Central memory CD8-positive, alpha-beta T cell (primary cell): ENCODE results near the gene KLF2.

Experiments used
- ATAC-seq: fragments of 150-1000 bp; cut with Tn5 transposase; replicated peaks from 2 replicates; pipeline ENCODE4 v1.10.0; 2022; ENCODE audit warnings: mild to moderate bottlenecking, moderate FRiP score, moderate number of reproducible peaks; ENCODE audit not compliant: poor library complexity, severe bottlenecking; ENCODE audit errors: extremely low read depth
- DNase-seq, 2 donors: peaks; one replicate each; pipeline ENCODE4 v3.0.0; 2021; ENCODE audit warnings: low spot score in 2 of 2
- H3K27ac Mint-ChIP-seq: one replicate; pipeline ENCODE4 v1.8.0; 2022; ENCODE audit warnings: low read depth, mild to moderate bottlenecking, moderate library complexity, mixed read lengths
- H3K27me3 Mint-ChIP-seq: one replicate; pipeline ENCODE4 v1.8.0; 2022; ENCODE audit warnings: mixed read lengths
- H3K36me3 Mint-ChIP-seq: one replicate; pipeline ENCODE4 v1.8.0; 2022; ENCODE audit warnings: mild to moderate bottlenecking, moderate library complexity, mixed read lengths; ENCODE audit not compliant: insufficient read depth
- H3K4me1 Mint-ChIP-seq: one replicate; pipeline ENCODE4 v1.8.0; 2022; ENCODE audit warnings: mixed read lengths
- H3K4me3 Mint-ChIP-seq: one replicate; pipeline ENCODE4 v1.8.0; 2022; ENCODE audit warnings: mild to moderate bottlenecking, moderate library complexity, mixed read lengths
- H3K9me3 Mint-ChIP-seq: one replicate; pipeline ENCODE4 v1.8.0; 2022; ENCODE audit warnings: mixed read lengths

Gene KLF2

GRCh38 chr19:16316506-16316882 is 8.1 kb upstream of the KLF2 start:
- no peak overlapping the region for H3K27ac Mint-ChIP-seq
- peaks cover 7% of the 10 kb centered on the region for H3K4me1 Mint-ChIP-seq
- no peak overlapping the region for H3K4me3 Mint-ChIP-seq
- no peaks in the 10 kb centered on the region for H3K36me3 Mint-ChIP-seq
- no peak for ATAC-seq
- no peaks in the 10 kb centered on the region for H3K27me3 Mint-ChIP-seq
- DNase-seq, result no peak
- no peaks in the 10 kb centered on the region for H3K9me3 Mint-ChIP-seq

GRCh38 chr19:16319481-16319880 is 5.1 kb upstream of the KLF2 start:
- H3K27ac Mint-ChIP-seq, result no peak overlapping the region
- H3K4me3 Mint-ChIP-seq, result no peak overlapping the region
- H3K9me3 Mint-ChIP-seq, result no peaks in the 10 kb centered on the region
- peaks cover 14% of the 10 kb centered on the region for H3K36me3 Mint-ChIP-seq
- H3K27me3 Mint-ChIP-seq, result no peaks in the 10 kb centered on the region
- ATAC-seq, result no peak
- peaks cover 26% of the 10 kb centered on the region for H3K4me1 Mint-ChIP-seq
- no peak for DNase-seq

DNA sequence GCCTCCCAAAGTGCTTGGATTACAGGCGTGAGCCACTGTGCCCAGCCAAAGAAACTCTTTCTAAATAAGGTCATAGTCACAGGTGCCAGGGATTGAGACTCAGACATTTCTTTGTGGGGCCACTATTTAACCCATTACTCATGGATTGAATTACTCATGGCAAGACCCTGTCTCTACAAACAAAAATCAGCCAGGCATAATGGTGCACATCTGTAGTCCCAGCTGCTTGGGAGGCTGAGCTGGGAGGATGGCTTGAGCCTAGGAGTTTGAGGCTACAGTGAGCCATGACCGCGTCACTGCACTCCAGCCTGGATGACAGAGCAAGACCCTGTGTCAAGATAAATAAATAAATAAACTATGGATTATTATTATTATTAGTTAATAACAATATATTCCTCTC is 3.6 kb upstream of the KLF2 start:
- Mint-ChIP-seq H3K9me3 (no peaks in the 10 kb centered on the region), H3K36me3 (peaks cover 23% of the 10 kb centered on the region), H3K27ac (no peak overlapping the region), H3K4me3 (no peak overlapping the region), H3K4me1 (peaks cover 30% of the 10 kb centered on the region), H3K27me3 (peaks cover 4% of the 10 kb centered on the region)
- no peak for DNase-seq
- no peak for ATAC-seq

DNA sequence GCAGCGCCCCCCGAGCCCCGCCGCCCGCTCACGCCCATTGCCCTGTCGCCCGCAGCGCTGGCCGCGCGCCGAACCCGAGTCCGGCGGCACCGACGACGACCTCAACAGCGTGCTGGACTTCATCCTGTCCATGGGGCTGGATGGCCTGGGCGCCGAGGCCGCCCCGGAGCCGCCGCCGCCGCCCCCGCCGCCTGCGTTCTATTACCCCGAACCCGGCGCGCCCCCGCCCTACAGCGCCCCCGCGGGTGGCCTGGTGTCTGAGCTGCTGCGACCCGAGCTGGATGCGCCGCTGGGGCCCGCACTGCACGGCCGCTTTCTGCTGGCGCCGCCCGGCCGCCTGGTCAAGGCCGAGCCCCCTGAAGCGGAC is 518 bp downstream of the KLF2 start:
- H3K27me3 Mint-ChIP-seq, result peaks cover 10% of the 10 kb centered on the region
- peak overlapping the region; percentile 99 for H3K27ac Mint-ChIP-seq
- H3K9me3 Mint-ChIP-seq, result no peaks in the 10 kb centered on the region
- DNase-seq (no peak), ATAC-seq (no peak)
- H3K36me3 Mint-ChIP-seq, result peaks cover 65% of the 10 kb centered on the region
- H3K4me1 Mint-ChIP-seq, result peaks cover 55% of the 10 kb centered on the region
- H3K4me3 Mint-ChIP-seq, result peak overlapping the region; percentile 78

- Mint-ChIP-seq H3K9me3 (no peaks in the 10 kb centered on the region), H3K36me3 (peaks cover 70% of the 10 kb centered on the region), H3K4me3 (peak overlapping the region; percentile 99), H3K4me1 (peaks cover 61% of the 10 kb centered on the region), H3K27me3 (peaks cover 10% of the 10 kb centered on the region), H3K27ac (peak overlapping the region; percentile 100)
- ATAC-seq (no peak), DNase-seq (peak; percentile 42 to 58)
These were observed 1.2 kb downstream of the KLF2 start for GRCh38 chr19:16325641-16326400.

DNA sequence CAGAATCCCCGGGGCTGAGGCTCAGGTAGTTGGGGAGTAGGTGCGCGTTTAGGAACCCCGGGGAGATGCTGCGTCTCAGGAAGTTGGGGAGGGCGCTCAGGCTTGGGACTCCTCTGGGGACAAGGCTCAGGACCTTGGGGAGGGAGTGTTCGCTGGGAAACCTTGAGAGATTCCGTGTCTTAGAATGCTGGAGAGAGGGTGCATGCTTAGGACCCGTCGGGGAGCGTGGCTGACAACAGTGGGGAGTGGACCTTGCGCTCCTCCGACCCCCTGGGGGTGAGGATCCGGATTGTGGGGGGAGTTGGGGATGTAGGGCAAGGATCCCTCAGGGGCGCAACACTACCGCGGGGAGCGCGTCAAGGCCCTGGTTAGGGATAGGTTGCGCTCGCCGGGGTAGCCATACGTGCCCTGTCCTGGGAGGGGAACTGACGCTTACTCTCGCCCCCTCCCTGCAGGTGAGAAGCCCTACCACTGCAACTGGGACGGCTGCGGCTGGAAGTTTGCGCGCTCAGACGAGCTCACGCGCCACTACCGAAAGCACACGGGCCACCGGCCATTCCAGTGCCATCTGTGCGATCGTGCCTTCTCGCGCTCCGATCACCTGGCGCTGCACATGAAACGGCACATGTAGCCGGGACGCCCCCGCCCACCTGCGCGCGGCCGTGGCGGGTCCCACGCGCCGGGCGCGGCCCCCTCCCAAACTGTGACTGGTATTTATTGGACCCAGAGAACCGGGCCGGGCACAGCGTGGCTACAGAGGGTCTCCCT is 2.0 kb downstream of the KLF2 start:
- peak; percentile 46 to 61 for DNase-seq
- Mint-ChIP-seq H3K27me3 (peaks cover 10% of the 10 kb centered on the region), H3K36me3 (peaks cover 76% of the 10 kb centered on the region), H3K4me3 (peak overlapping the region; percentile 99), H3K9me3 (no peaks in the 10 kb centered on the region), H3K27ac (peak overlapping the region; percentile 100), H3K4me1 (peaks cover 65% of the 10 kb centered on the region)
- no peak for ATAC-seq

DNA sequence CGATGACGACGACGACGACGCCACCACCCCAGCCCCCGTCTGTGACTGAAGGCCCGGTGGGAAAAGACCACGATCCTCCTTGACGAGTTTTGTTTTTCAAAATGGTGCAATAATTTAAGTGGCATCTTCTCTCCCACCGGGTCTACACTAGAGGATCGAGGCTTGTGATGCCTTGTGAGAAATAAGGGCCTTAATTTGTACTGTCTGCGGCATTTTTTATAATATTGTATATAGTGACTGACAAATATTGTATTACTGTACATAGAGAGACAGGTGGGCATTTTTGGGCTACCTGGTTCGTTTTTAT is 2.5 kb downstream of the KLF2 start:
- H3K9me3 Mint-ChIP-seq, result no peaks in the 10 kb centered on the region
- H3K27me3 Mint-ChIP-seq, result peaks cover 10% of the 10 kb centered on the region
- ATAC-seq (no peak), DNase-seq (no peak)
- H3K4me1 Mint-ChIP-seq, result peaks cover 63% of the 10 kb centered on the region
- H3K4me3 Mint-ChIP-seq, result peak overlapping the region; percentile 99
- H3K36me3 Mint-ChIP-seq, result peaks cover 81% of the 10 kb centered on the region
- H3K27ac Mint-ChIP-seq, result peak overlapping the region; percentile 100

DNA sequence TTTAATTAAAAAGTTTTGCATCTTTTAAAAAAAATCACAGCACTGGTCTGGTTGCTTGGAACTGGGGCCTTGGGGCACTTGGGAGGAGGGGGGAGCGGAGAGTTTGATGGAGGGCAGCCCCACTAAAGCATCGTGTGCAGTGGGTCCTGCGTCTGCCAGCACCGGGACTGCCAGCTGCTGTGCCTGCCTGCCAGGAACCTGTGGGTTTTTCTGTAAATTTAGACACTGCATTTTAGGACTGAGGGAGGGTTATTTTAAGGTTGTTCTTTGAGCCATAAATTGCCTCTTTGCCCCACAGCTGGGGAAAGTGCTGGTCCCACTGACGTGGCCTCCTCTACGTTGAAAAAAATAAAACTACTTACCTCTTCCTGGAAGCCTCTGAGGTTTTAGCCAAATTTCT is 2.9 kb downstream of the KLF2 start:
- H3K36me3 Mint-ChIP-seq, result peaks cover 83% of the 10 kb centered on the region
- H3K27ac Mint-ChIP-seq, result peak overlapping the region; percentile 100
- no peaks in the 10 kb centered on the region for H3K9me3 Mint-ChIP-seq
- peaks cover 10% of the 10 kb centered on the region for H3K27me3 Mint-ChIP-seq
- H3K4me1 Mint-ChIP-seq, result peaks cover 63% of the 10 kb centered on the region
- peak overlapping the region; percentile 99 for H3K4me3 Mint-ChIP-seq
- DNase-seq, result peak in 1 of 2 donors; percentile 17
- ATAC-seq, result no peak

- Mint-ChIP-seq H3K27ac (peak overlapping the region; percentile 100), H3K27me3 (peaks cover 10% of the 10 kb centered on the region), H3K36me3 (peaks cover 81% of the 10 kb centered on the region), H3K4me1 (peaks cover 57% of the 10 kb centered on the region), H3K4me3 (peak overlapping the region; percentile 99), H3K9me3 (no peaks in the 10 kb centered on the region)
- ATAC-seq, result no peak
- peak; percentile 52 to 66 for DNase-seq
These were observed 3.5 kb downstream of the KLF2 start for GRCh38 chr19:16327911-16328823.

DNA sequence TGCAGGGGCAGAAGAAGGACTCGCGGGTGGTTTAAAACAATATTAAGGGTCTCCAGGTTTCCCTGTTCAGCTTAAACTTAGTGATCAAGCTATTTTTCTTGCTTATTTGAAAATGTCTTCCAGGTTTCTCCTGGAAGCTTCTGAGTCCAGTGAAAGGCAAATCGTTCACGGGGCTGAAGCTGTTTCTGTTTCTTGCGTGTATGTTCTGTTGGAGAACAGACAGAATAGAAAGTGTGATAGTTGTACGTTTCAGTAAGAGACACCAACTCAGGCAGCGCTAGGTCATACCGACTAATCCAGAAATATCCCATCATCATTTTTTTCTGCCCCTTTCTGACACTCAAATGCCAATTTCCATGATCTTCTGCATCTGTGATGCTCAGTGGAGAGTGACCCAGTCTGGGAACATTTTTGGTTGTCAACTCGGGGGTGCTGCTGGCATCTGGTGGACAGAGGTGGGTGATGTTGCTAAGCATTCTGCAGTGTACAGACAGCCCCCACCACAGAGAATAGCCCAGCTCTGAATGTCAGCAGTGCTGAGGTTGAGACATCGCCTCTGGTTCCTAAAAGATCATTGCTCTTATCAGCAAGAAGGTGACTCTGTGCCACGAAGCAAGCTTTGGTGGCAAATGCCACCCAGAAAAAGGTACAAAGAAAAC is 4.3 kb downstream of the KLF2 start:
- DNase-seq (peak; percentile 61 to 73), ATAC-seq (peak; percentile 13)
- Mint-ChIP-seq H3K9me3 (no peaks in the 10 kb centered on the region), H3K36me3 (peaks cover 74% of the 10 kb centered on the region), H3K27me3 (peaks cover 10% of the 10 kb centered on the region), H3K4me1 (peaks cover 52% of the 10 kb centered on the region), H3K27ac (peak overlapping the region; percentile 100), H3K4me3 (peak overlapping the region; percentile 99)

DNA sequence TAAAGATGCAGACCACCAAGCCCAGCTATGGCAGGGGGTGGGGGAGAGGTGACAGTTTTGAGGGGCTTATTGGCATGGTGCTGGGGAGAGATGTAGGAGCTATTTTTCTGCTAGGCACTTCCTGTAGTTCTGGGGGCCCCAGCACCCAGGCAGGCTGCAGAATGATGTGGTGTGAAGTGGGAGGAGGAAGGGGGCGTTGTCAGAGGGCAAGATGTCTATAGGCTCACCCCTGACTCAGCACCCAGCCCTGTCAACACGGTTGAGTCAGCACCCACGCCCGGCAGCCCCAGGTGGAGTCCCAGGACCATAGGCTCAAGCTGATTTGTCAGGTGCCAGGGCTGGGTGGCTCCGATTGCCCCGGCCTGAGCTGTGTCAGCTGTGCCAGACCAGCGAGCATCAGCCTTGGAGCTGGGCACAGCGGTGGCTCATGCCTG is 5.8 kb downstream of the KLF2 start:
- ATAC-seq (peak; percentile 70), DNase-seq (peak; percentile 83 to 95)
- peak overlapping the region; percentile 100 for H3K27ac Mint-ChIP-seq
- peaks cover 10% of the 10 kb centered on the region for H3K27me3 Mint-ChIP-seq
- H3K9me3 Mint-ChIP-seq, result no peaks in the 10 kb centered on the region
- peak overlapping the region; percentile 99 for H3K4me3 Mint-ChIP-seq
- H3K4me1 Mint-ChIP-seq, result peaks cover 54% of the 10 kb centered on the region
- peaks cover 66% of the 10 kb centered on the region for H3K36me3 Mint-ChIP-seq
